Psoas muscle (tissue), 8 donors: ENCODE results near the gene DDN. TPM values are rescaled to one million over a fixed set of nuclear protein-coding genes. Genes with fewer than 3 reads are reported as not detected.
A peak's percentile ranks its signal among the peaks of the same experiment; 100 is the strongest.

Experiments used
- ATAC-seq, 4 donors: fragments of 200-7000 bp; cut with Tn5 transposase; one replicate each; pipeline ENCODE4 v1.9.1; 2020; ENCODE audit warnings: moderate library complexity in 3 of 4, mild to moderate bottlenecking in 2 of 4
- DNase-seq, 2 donors: peaks; one replicate each; pipeline ENCODE4 v3.0.0-alpha.2; 2020
- H3K27ac ChIP-seq: fragments of 200-600 bp; one replicate; pipeline ENCODE4 v1.8.0; 2022
- H3K27me3 ChIP-seq, 3 donors: fragments of 200-600 bp in 1 of 3; one replicate each; pipeline versions ENCODE4 v1.6.1 to v1.8.0; 2013 to 2022; ENCODE audit warnings: low read length in 2 of 3, mild to moderate bottlenecking in 2 of 3, moderate library complexity in 1 of 3; ENCODE audit not compliant: insufficient read depth in 3 of 3
- H3K36me3 ChIP-seq, 2 donors: fragments of 200-600 bp in 1 of 2; one replicate each; pipeline versions ENCODE4 v1.6.1 to v1.8.0; 2013 to 2022; ENCODE audit warnings: low read depth in 1 of 2, mild to moderate bottlenecking in 1 of 2, moderate library complexity in 1 of 2; ENCODE audit not compliant: insufficient read depth in 1 of 2
- H3K4me1 ChIP-seq: fragments of 200-600 bp; one replicate; pipeline ENCODE4 v1.8.0; 2022
- H3K4me3 ChIP-seq: fragments of 200-600 bp; one replicate; pipeline ENCODE4 v1.8.0; 2022; ENCODE audit warnings: mild to moderate bottlenecking
- H3K9me3 ChIP-seq: fragments of 200-600 bp; one replicate; pipeline ENCODE4 v1.8.0; 2022
- CTCF ChIP-seq: fragments of 200-600 bp; IDR thresholded peaks from one replicate; pipeline ENCODE4 v1.8.0; 2022; ENCODE audit warnings: antibody characterized with exemption
- WGBS, 3 donors: extraction: QIAGEN DNeasy Blood & Tissue Kit; methylation state at CpG; one replicate each; pipeline versions ENCODE4 v1.1.6 to v1.1.7; 2013; 5-methylcytosine and 5-hydroxymethylcytosine counted together
- intact Hi-C, 2 donors: fragments of 100-400 bp; cut with DNase I; formaldehyde crosslinking; loops; one replicate each; pipeline versions ENCODE4 v1.11.0 to v1.14.2; 2022
- polyA plus RNA-seq, 3 donors: library from polyadenylated mRNA; stranded (reverse); fragments of 200-250 nt; gene quantifications; one replicate each; pipeline ENCODE4 v1.2.3, GENCODE V29; 2013
- total RNA-seq, 4 donors: library from RNA; stranded (reverse); fragmentation: NEBNext Ultra II Directional in 2 of 4; extraction: Animal tissue kit (Norgen Biotek cat#: 25700) in 2 of 4; gene quantifications; one replicate each; pipeline versions ENCODE4 v1.2.1 to v1.2.4, GENCODE V29; 2021 to 2023
- donor health status: healthy with polysubstance abuse.
- donor health status: DM: no; HTN: no; CAD: no; lungs with moderate emphysema.
- donor health status: Bipolar disorder and iron deficiency.
- donor health status: healthy.
- donor health status: DM: yes; HTN: yes; CAD: no.
- donor health status: DM: no; HTN: no; CAD: no.
- donor health status: DM: no; HTN: no; CAD: no.
- donor health status: DM: yes; HTN: yes; CAD: no.

Gene DDN
- total and polyA plus RNA-seq, 7 donors = 11.2 to 485 (median 72.6) TPM

GRCh38 chr12:49030119-49030518 lies 30.9 kb upstream of the DDN start:
- intact Hi-C loops = no loop called here
- peaks cover 8 to 100% of the 10 kb centered on the region in 2 donors for H3K36me3 ChIP-seq
- no peak overlapping the region for H3K27ac ChIP-seq
- DNase-seq (no peak), ATAC-seq (no peak)
- no peaks in the 10 kb centered on the region for H3K9me3 ChIP-seq
- no peaks in the 10 kb centered on the region for H3K27me3 ChIP-seq
- H3K4me3 ChIP-seq = no peak overlapping the region
- H3K4me1 ChIP-seq = no peaks in the 10 kb centered on the region
- no peak for TF ChIP-seq CTCF
- WGBS, 3 donors = 88 to 94% (median 88%) methylated on average over 8 of the region's 8 CpGs

GRCh38 chr12:49028666-49029275 lies 29.6 kb upstream of the DDN start:
- WGBS, 3 donors = 74 to 89% (median 85%) methylated on average over 10 of the region's 10 CpGs
- ATAC-seq (no peak), DNase-seq (no peak)
- no peaks in the 10 kb centered on the region for H3K27me3 ChIP-seq
- intact Hi-C loops = no loop called here
- H3K36me3 ChIP-seq = peaks cover 8 to 100% of the 10 kb centered on the region in 2 donors
- H3K4me1 ChIP-seq = no peaks in the 10 kb centered on the region
- H3K27ac ChIP-seq = no peak overlapping the region
- TF ChIP-seq CTCF = no peak
- no peak overlapping the region for H3K4me3 ChIP-seq
- no peaks in the 10 kb centered on the region for H3K9me3 ChIP-seq

- Histone ChIP-seq H3K4me1 (no peaks in the 10 kb centered on the region), H3K27me3 (no peaks in the 10 kb centered on the region), H3K9me3 (no peaks in the 10 kb centered on the region), H3K36me3 (peaks cover 6 to 100% of the 10 kb centered on the region in 2 donors), H3K27ac (no peak overlapping the region), H3K4me3 (no peak overlapping the region)
- intact Hi-C loops = loop anchor here in 1 of 2 donors (2.0 kb wide), 1 partner anchor 19 kb away; no protein-coding TSS in a partner anchor
- no peak for ATAC-seq
- no peak for DNase-seq
- TF ChIP-seq CTCF = no peak
- WGBS, 3 donors = 88 to 96% (median 94%) methylated on average over 9 of the region's 9 CpGs
These were observed 28.8 kb upstream of the DDN start for GRCh38 chr12:49027846-49028555.

- Histone ChIP-seq H3K4me3 (no peak overlapping the region), H3K27me3 (no peaks in the 10 kb centered on the region), H3K36me3 (peaks cover 6 to 100% of the 10 kb centered on the region in 2 donors), H3K4me1 (no peaks in the 10 kb centered on the region), H3K9me3 (no peaks in the 10 kb centered on the region), H3K27ac (no peak overlapping the region)
- TF ChIP-seq CTCF = no peak
- intact Hi-C loops = loop anchor here in 1 of 2 donors (2.0 kb wide), 1 partner anchor 20 kb away; no protein-coding TSS in a partner anchor
- DNase-seq = peak in 1 of 2 donors; percentile 51
- no peak for ATAC-seq
- WGBS, 3 donors = 91 to 96% (median 95%) methylated on average over 25 to 26 of the region's 26 CpGs
These were observed 27.7 kb upstream of the DDN start for GRCh38 chr12:49026678-49027480.
